Neural cell (in vitro differentiated cells): ENCODE data around the gene EXTL1.

Experiments used
- MXI1 ChIP-seq: fragments of 450-650 bp; conservative IDR thresholded peaks from 2 replicates; pipeline ENCODE4 v1.6.1; 2014; ENCODE audit warnings: antibody characterized with exemption, mild to moderate bottlenecking; ENCODE audit not compliant: poor library complexity, severe bottlenecking
- SMC3 ChIP-seq: fragments of 450-650 bp; conservative IDR thresholded peaks from 2 replicates; pipeline ENCODE4 v1.6.1; 2014; ENCODE audit warnings: antibody characterized with exemption, mild to moderate bottlenecking, moderate library complexity; ENCODE audit not compliant: poor library complexity
- TAF1 ChIP-seq: IDR thresholded peaks from 2 replicates; pipeline ENCODE4 v1.6.1; 2012; ENCODE audit warnings: low read depth
- TF ChIP-seq, protein P1 (sequence below): fragments of 450-650 bp; IDR thresholded peaks from 2 replicates; pipeline ENCODE4 v1.5.1; 2014; ENCODE audit warnings: antibody characterized with exemption, mild to moderate bottlenecking, moderate library complexity; ENCODE audit not compliant: poor library complexity, severe bottlenecking

DNA sequence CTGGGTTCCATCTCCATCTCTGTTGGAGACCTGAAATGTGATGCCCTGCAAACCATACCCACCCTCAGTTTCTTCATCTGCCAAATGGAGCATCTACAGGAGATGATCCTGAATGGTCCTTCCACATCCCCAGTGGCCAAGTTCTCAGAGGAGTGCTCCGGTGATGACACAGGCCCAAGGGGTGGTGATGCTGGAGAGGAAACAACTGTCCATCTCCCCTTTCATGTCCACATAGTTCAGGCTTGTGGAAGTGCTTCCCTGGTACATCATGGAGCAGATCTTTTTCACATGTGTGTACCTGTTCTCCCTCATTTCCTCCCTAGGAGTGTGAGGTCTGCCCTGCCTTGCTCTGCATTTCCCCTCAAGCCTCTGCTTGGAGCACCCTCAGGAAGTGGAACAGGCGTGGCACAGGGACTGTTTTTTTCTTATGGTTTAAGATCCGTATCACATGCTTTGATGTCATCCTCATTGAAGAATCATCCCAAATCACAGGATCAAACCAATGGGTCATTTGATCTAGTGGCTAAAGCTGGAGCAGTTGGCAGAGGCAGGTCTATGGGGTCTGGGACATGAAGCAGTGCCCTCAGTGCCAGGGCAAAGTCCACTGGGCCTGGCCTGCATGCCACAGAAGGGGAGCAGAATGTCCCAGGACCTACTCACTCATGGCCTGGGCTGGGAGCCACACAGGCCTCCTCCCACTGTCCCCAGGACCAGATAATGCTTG, 54.0 kb downstream of the EXTL1 start:
- TF ChIP-seq TAF1: no peak
- no peak for TF ChIP-seq SMC3
- TF ChIP-seq, protein P1, sequence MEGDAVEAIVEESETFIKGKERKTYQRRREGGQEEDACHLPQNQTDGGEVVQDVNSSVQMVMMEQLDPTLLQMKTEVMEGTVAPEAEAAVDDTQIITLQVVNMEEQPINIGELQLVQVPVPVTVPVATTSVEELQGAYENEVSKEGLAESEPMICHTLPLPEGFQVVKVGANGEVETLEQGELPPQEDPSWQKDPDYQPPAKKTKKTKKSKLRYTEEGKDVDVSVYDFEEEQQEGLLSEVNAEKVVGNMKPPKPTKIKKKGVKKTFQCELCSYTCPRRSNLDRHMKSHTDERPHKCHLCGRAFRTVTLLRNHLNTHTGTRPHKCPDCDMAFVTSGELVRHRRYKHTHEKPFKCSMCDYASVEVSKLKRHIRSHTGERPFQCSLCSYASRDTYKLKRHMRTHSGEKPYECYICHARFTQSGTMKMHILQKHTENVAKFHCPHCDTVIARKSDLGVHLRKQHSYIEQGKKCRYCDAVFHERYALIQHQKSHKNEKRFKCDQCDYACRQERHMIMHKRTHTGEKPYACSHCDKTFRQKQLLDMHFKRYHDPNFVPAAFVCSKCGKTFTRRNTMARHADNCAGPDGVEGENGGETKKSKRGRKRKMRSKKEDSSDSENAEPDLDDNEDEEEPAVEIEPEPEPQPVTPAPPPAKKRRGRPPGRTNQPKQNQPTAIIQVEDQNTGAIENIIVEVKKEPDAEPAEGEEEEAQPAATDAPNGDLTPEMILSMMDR: no peak
- TF ChIP-seq MXI1: no peak
